WTC11 (cell line): ENCODE results near the gene HLA-C. TPM values are rescaled to one million over a fixed set of nuclear protein-coding genes. Genes with fewer than 3 reads are reported as not detected.
A peak's percentile ranks its signal among the peaks of the same experiment; 100 is the strongest.

Source experiments
- ATAC-seq: fragments of 200-7000 bp; cut with Tn5 transposase; 2 replicates; pipeline ENCODE4 v1.10.0; 2021; ENCODE audit warnings: mild to moderate bottlenecking, moderate library complexity
- CTCF ChIA-PET: fragments of 300-600 bp; sonication (Branson Sonifier 250); formaldehyde crosslinking; loops from one replicate; lab custom pipeline; 2021; ENCODE audit warnings: antibody characterized with exemption; lab: Charles Lee
- POLR2A ChIA-PET: fragments of 350-600 bp; sonication (Branson Sonifier 250); formaldehyde crosslinking; loops from one replicate; lab custom pipeline; 2021; ENCODE audit warnings: antibody characterized with exemption; lab: Charles Lee
- DNase-seq: peaks from one replicate; pipeline ENCODE4 v3.0.0; 2021; ENCODE audit warnings: low spot score
- H3K27ac Mint-ChIP-seq: 2 replicates; pipeline ENCODE4 v1.8.0; 2021; ENCODE audit warnings: mixed read lengths
- H3K27me3 Mint-ChIP-seq: 2 replicates; pipeline ENCODE4 v1.8.0; 2021; ENCODE audit warnings: low read depth, mild to moderate bottlenecking, moderate library complexity, mixed read lengths
- H3K36me3 Mint-ChIP-seq: 2 replicates; pipeline ENCODE4 v1.8.0; 2021; ENCODE audit warnings: mixed read lengths
- H3K4me1 Mint-ChIP-seq: 2 replicates; pipeline ENCODE4 v1.8.0; 2022; ENCODE audit warnings: mixed read lengths
- H3K4me3 Mint-ChIP-seq: 2 replicates; pipeline ENCODE4 v1.8.0; 2021; ENCODE audit warnings: mild to moderate bottlenecking, moderate library complexity, mixed read lengths
- H3K9me3 Mint-ChIP-seq: 2 replicates; pipeline ENCODE4 v1.8.0; 2021; ENCODE audit warnings: mixed read lengths
- ATF1 ChIP-seq: sonication (generic); formaldehyde crosslinking; IDR thresholded peaks from 2 replicates; pipeline ENCODE4 v1.8.1; 2023; ENCODE audit warnings: mild to moderate bottlenecking, moderate library complexity, missing genetic modification reagents
- ATF2 ChIP-seq: sonication (generic); formaldehyde crosslinking; IDR thresholded peaks from 2 replicates; pipeline ENCODE4 v1.8.1; 2022; ENCODE audit warnings: low read depth, missing genetic modification reagents, borderline replicate concordance
- CREB1 ChIP-seq: sonication (generic); formaldehyde crosslinking; IDR thresholded peaks from 2 replicates; pipeline ENCODE4 v1.8.0; 2023; ENCODE audit warnings: mild to moderate bottlenecking, missing genetic modification reagents
- E2F1 ChIP-seq: sonication (generic); formaldehyde crosslinking; IDR thresholded peaks from 2 replicates; pipeline ENCODE4 v1.8.0; 2022; ENCODE audit warnings: mild to moderate bottlenecking, missing genetic modification reagents
- E2F4 ChIP-seq: sonication (generic); formaldehyde crosslinking; IDR thresholded peaks from 2 replicates; pipeline ENCODE4 v1.8.1; 2022; ENCODE audit warnings: low read depth, mild to moderate bottlenecking, moderate library complexity, missing genetic modification reagents, borderline replicate concordance
- FOXJ3 ChIP-seq: sonication (generic); formaldehyde crosslinking; IDR thresholded peaks from 2 replicates; pipeline ENCODE4 v1.9.0; 2021; ENCODE audit warnings: missing genetic modification reagents, mild to moderate bottlenecking, borderline replicate concordance
- FOXP1 ChIP-seq: sonication (generic); formaldehyde crosslinking; IDR thresholded peaks from 2 replicates; pipeline ENCODE4 v1.8.0; 2022; ENCODE audit warnings: missing genetic modification reagents, mild to moderate bottlenecking, moderate library complexity, borderline replicate concordance
- FOXP4 ChIP-seq: sonication (generic); formaldehyde crosslinking; IDR thresholded peaks from 2 replicates; pipeline ENCODE4 v1.8.0; 2022; ENCODE audit warnings: mild to moderate bottlenecking, missing genetic modification reagents
- MYBL2 ChIP-seq: sonication (generic); formaldehyde crosslinking; IDR thresholded peaks from 2 replicates; pipeline ENCODE4 v1.8.1; 2023; ENCODE audit warnings: mild to moderate bottlenecking, moderate library complexity, missing genetic modification reagents
- NFYB ChIP-seq: sonication (generic); formaldehyde crosslinking; conservative IDR thresholded peaks from 2 replicates; pipeline ENCODE4 v1.8.0; 2022; ENCODE audit warnings: low read depth, missing genetic modification reagents
- OVOL2 ChIP-seq: fragments of 250-450 bp; sonication (Bioruptor Pico); IDR thresholded peaks from 2 replicates; pipeline ENCODE4 v1.9.0; 2021; ENCODE audit warnings: mild to moderate bottlenecking, borderline replicate concordance
- RELA ChIP-seq: sonication (generic); formaldehyde crosslinking; IDR thresholded peaks from 2 replicates; pipeline ENCODE4 v1.8.1; 2022; ENCODE audit warnings: missing genetic modification reagents, mild to moderate bottlenecking, borderline replicate concordance
- SMAD4 ChIP-seq: sonication (generic); formaldehyde crosslinking; IDR thresholded peaks from 2 replicates; pipeline ENCODE4 v1.8.0; 2022; ENCODE audit warnings: mild to moderate bottlenecking, missing genetic modification reagents
- SP1 ChIP-seq: sonication (generic); formaldehyde crosslinking; conservative IDR thresholded peaks from 2 replicates; pipeline ENCODE4 v1.8.1; 2022; ENCODE audit warnings: missing genetic modification reagents
- TEAD1 ChIP-seq: sonication (generic); formaldehyde crosslinking; IDR thresholded peaks from 2 replicates; pipeline ENCODE4 v1.8.0; 2022; ENCODE audit warnings: mild to moderate bottlenecking, missing genetic modification reagents
- TEAD4 ChIP-seq: sonication (generic); formaldehyde crosslinking; IDR thresholded peaks from 2 replicates; pipeline ENCODE4 v1.8.0; 2022; ENCODE audit warnings: mild to moderate bottlenecking, missing genetic modification reagents
- TP53 ChIP-seq: sonication (generic); formaldehyde crosslinking; IDR thresholded peaks from 2 replicates; pipeline ENCODE4 v1.8.1; 2023; ENCODE audit warnings: mild to moderate bottlenecking, missing genetic modification reagents
- ZBTB21 ChIP-seq: sonication (generic); formaldehyde crosslinking; IDR thresholded peaks from 2 replicates; pipeline ENCODE4 v1.8.1; 2023; ENCODE audit warnings: mild to moderate bottlenecking, missing genetic modification reagents, borderline replicate concordance
- ZNF263 ChIP-seq: sonication (generic); formaldehyde crosslinking; IDR thresholded peaks from 2 replicates; pipeline ENCODE4 v1.8.1; 2022; ENCODE audit warnings: low read depth, mild to moderate bottlenecking, moderate library complexity, missing genetic modification reagents
- ZNF317 ChIP-seq: sonication (generic); formaldehyde crosslinking; IDR thresholded peaks from 2 replicates; pipeline ENCODE4 v1.8.1; 2023; ENCODE audit warnings: low read depth, mild to moderate bottlenecking, moderate library complexity, missing genetic modification reagents, borderline replicate concordance
- ZNF416 ChIP-seq: fragments of 250-450 bp; sonication (Bioruptor Pico); IDR thresholded peaks from 2 replicates; pipeline ENCODE4 v1.9.0; 2021; ENCODE audit warnings: mild to moderate bottlenecking, inconsistent platforms
- ZNF532 ChIP-seq: fragments of 250-450 bp; sonication (Bioruptor Pico); IDR thresholded peaks from 2 replicates; pipeline ENCODE4 v1.9.0; 2021; ENCODE audit warnings: mild to moderate bottlenecking, borderline replicate concordance
- ZSCAN18 ChIP-seq: fragments of 250-450 bp; sonication (Bioruptor Pico); IDR thresholded peaks from 2 replicates; pipeline ENCODE4 v2.1.2; 2022; ENCODE audit warnings: mild to moderate bottlenecking, moderate library complexity
- total RNA-seq: library from RNA; stranded (reverse); gene quantifications from 3 replicates; pipeline ENCODE4 v1.2.3, GENCODE V29; 2021

Gene HLA-C
- total RNA-seq, 1 experiment from 2014 or later, result 82.9 TPM

- Mint-ChIP-seq H3K36me3 (peaks cover 6% of the 10 kb centered on the region), H3K9me3 (peaks cover 17% of the 10 kb centered on the region), H3K27ac (no peak overlapping the region), H3K4me3 (no peak overlapping the region), H3K4me1 (0 out of 2 replicates have a peak, but pooled peaks cover 2% of the 10 kb centered on the region), H3K27me3 (peaks cover 24% of the 10 kb centered on the region)
- TF ChIP-seq SMAD4 (CRISPR knock-in tag), result no peak
- TF ChIP-seq TEAD4, result no peak
- TF ChIP-seq E2F4, result no peak
- no peak for TF ChIP-seq TEAD1
- no peak for TF ChIP-seq ZNF416 (CRISPR knock-in tag)
- TF ChIP-seq ZSCAN18, result no peak
- no peak for TF ChIP-seq ATF1 (CRISPR knock-in tag)
- no peak for TF ChIP-seq TP53
- no peak for TF ChIP-seq ZNF263 (CRISPR knock-in tag)
- no peak for TF ChIP-seq NFYB (CRISPR knock-in tag)
- no peak for TF ChIP-seq CREB1 (CRISPR knock-in tag)
- no peak for TF ChIP-seq ZBTB21
- no peak for TF ChIP-seq E2F1 (CRISPR knock-in tag)
- no peak for TF ChIP-seq FOXP1
- TF ChIP-seq SP1 (CRISPR knock-in tag), result no peak
- TF ChIP-seq MYBL2 (CRISPR knock-in tag), result no peak
- no peak for TF ChIP-seq ATF2
- ATAC-seq (peak; percentile 46; the same call in 1 of the 2 replicates), DNase-seq (no peak)
- CTCF ChIA-PET, result interaction anchor here (0.5 to 2.7 kb wide), 3 partner anchors 18 to 175 kb away, joined by 3 to 19 read pairs (median 3); no protein-coding TSS in a partner anchor
- POLR2A ChIA-PET, result no interaction called here
These were observed 19.3 kb downstream of the HLA-C start for GRCh38 chr6:31252625-31253024.

GRCh38 chr6:31251261-31251660 is 20.6 kb downstream of the HLA-C start:
- POLR2A ChIA-PET, result no interaction called here
- CTCF ChIA-PET, result interaction anchor here (1.0 to 2.7 kb wide), 2 partner anchors 115 to 116 kb away, joined by 3 to 19 read pairs; no protein-coding TSS in a partner anchor
- H3K4me1 Mint-ChIP-seq, result peaks cover 8% of the 10 kb centered on the region
- H3K36me3 Mint-ChIP-seq, result peaks cover 13% of the 10 kb centered on the region
- peaks cover 22% of the 10 kb centered on the region for H3K27me3 Mint-ChIP-seq
- ATAC-seq, result no peak
- H3K4me3 Mint-ChIP-seq, result no peak overlapping the region
- H3K27ac Mint-ChIP-seq, result no peak overlapping the region
- DNase-seq, result no peak
- H3K9me3 Mint-ChIP-seq, result peaks cover 29% of the 10 kb centered on the region
- TF ChIP-seq RELA (CRISPR knock-in tag) (no peak), FOXP4 (CRISPR knock-in tag) (no peak), FOXJ3 (no peak), ZNF532 (CRISPR knock-in tag) (no peak), ZNF317 (CRISPR knock-in tag) (no peak), OVOL2 (no peak), NFYB (CRISPR knock-in tag) (no peak)
